Measurements from ENCODE around the gene RBX1. TPM values are rescaled to one million over a fixed set of nuclear protein-coding genes. Genes with fewer than 3 reads are reported as not detected.

The RBX1 gene
- total and polyA plus RNA-seq, 2 of the 4 experiments (the other 2 are of a cell fraction), result 72.4 to 84.5 TPM

GRCh38 chr22:41015003-41015402 lies 63.8 kb downstream of the RBX1 start:
- POLR2A ChIA-PET (ENCODE audit: unreplicated experiment), result no interaction called here
- CTCF ChIA-PET, result interaction anchor here (0.9 kb wide), 1 partner anchor 11 kb away, joined by 4 read pairs; no protein-coding TSS in a partner anchor
- no peak for ATAC-seq (ENCODE audit: low read depth)

More at GRCh38 chr22:41015003-41015402, 63.8 kb downstream of the RBX1 start:
- TF ChIP-seq ELK1 (IDR thresholded peaks at IDR 0.05; ENCODE audit: borderline replicate concordance, low read depth, low read length) (no peak), CHD1 (IDR thresholded peaks at IDR 0.05; ENCODE audit: low read depth, low read length) (no peak), MAFK (IDR thresholded peaks at IDR 0.05; ENCODE audit: low read depth, low read length) (no peak), CTCF (conservative IDR thresholded peaks at IDR 0.05; ENCODE audit: low read depth, low read length) (no peak), USF2 (IDR thresholded peaks at IDR 0.05; ENCODE audit: low read depth, low read length) (no peak), MXI1 (IDR thresholded peaks at IDR 0.05; ENCODE audit: borderline replicate concordance, low read depth, low read length) (no peak), FOS (IDR thresholded peaks at IDR 0.05; ENCODE audit: low read depth, low read length) (no peak), MAZ (IDR thresholded peaks at IDR 0.05; ENCODE audit: borderline replicate concordance, low read depth, low read length) (no peak), RCOR1 (IDR thresholded peaks at IDR 0.05; ENCODE audit: insufficient replicate concordance, low read length) (no peak), CEBPB (IDR thresholded peaks at IDR 0.05; ENCODE audit: low read depth, low read length) (no peak), NFE2L2 (IDR thresholded peaks at IDR 0.05; ENCODE audit: low read depth, low read length) (no peak), SMC3 (IDR thresholded peaks at IDR 0.05; ENCODE audit: low read depth, low read length) (no peak), BHLHE40 (IDR thresholded peaks at IDR 0.05; ENCODE audit: low read depth, low read length) (no peak), POLR2A (IDR thresholded peaks at IDR 0.05; ENCODE audit: low read depth, low read length) (no peak), RFX5 (IDR thresholded peaks at IDR 0.05; ENCODE audit: low read depth, low read length) (no peak), RAD21 (IDR thresholded peaks at IDR 0.05; ENCODE audit: low read length) (no peak)
- no peaks in the 10 kb centered on the region for H3K9me3 ChIP-seq (ENCODE audit: control insufficient read depth, insufficient read depth, low read length)
- no peak for DNase-seq
- no peak overlapping the region for H3K18ac ChIP-seq (ENCODE audit: low read depth, low read length)
- no peak overlapping the region for H3K23ac ChIP-seq (ENCODE audit: low read depth, low read length)
- in situ Hi-C loops (cut with MboI; ENCODE audit: low sequenced_read_pairs) (no loop called here), dilution Hi-C loops (cut with HindIII; ENCODE audit: low sequenced_read_pairs, unreplicated experiment) (no loop called here), intact Hi-C loops (cut with micrococcal nuclease) (no loop called here)
- H3K56ac ChIP-seq (ENCODE audit: extremely low read depth, insufficient read depth, low read length), result no peak overlapping the region
- no peak overlapping the region for H2BK20ac ChIP-seq (ENCODE audit: low read depth, low read length)
- no peak overlapping the region for H3K14ac ChIP-seq (replicated peaks; ENCODE audit: low read depth, low read length)
- H3K36me3 ChIP-seq (ENCODE audit: control insufficient read depth, insufficient read depth, low read length), result no peaks in the 10 kb centered on the region
- no peak overlapping the region for H2BK5ac ChIP-seq (ENCODE audit: low read depth, low read length, poor library complexity, severe bottlenecking)
- WGBS, 2 experiments (ENCODE audit: extremely low coverage in 2 of 2, insufficient read length in 1 of 2), result no CpG with 5 or more reads among the region's 4 CpGs
- H2AK9ac ChIP-seq (replicated peaks; ENCODE audit: low read depth, low read length, poor library complexity), result no peak overlapping the region
- no peak overlapping the region for H3K27ac ChIP-seq (ENCODE audit: insufficient read depth, low read length)
- no peak overlapping the region for H3K4me2 ChIP-seq (ENCODE audit: low read depth, low read length)
- peaks cover 4% of the 10 kb centered on the region for H3K9me1 ChIP-seq (ENCODE audit: insufficient read depth, low read length)
- no peak overlapping the region for H2AFZ ChIP-seq (replicated peaks; ENCODE audit: low read length, poor library complexity)
- no peaks in the 10 kb centered on the region for H3K4me1 ChIP-seq (ENCODE audit: control insufficient read depth, insufficient read depth, low read length)
- no peaks in the 10 kb centered on the region for H3K27me3 ChIP-seq (ENCODE audit: control insufficient read depth, insufficient read depth, low read length)
- no peak overlapping the region for H3K4me3 ChIP-seq (ENCODE audit: insufficient read depth, low read depth, low read length)
- H2BK15ac ChIP-seq (ENCODE audit: low read depth, low read length), result no peak overlapping the region
- no peaks in the 10 kb centered on the region for H3K79me1 ChIP-seq (ENCODE audit: low read depth in 1 of 2, low read length in 2 of 2)
- BruUV-seq (replicated peaks), result no TSS peak
- no peak overlapping the region for H2AK5ac ChIP-seq (ENCODE audit: low read depth, low read length)
- H4K8ac ChIP-seq (ENCODE audit: low read depth in 2 of 2, low read length in 2 of 2), result no peak overlapping the region
- H3K4ac ChIP-seq (ENCODE audit: low read depth, low read length), result no peak overlapping the region
- no peak overlapping the region for H4K91ac ChIP-seq (ENCODE audit: insufficient read depth, low read depth, low read length)
- H4K5ac ChIP-seq (ENCODE audit: low read depth, low read length), result no peak overlapping the region
- no peak overlapping the region for H3K9ac ChIP-seq (ENCODE audit: low read depth, low read length)
- H2BK120ac ChIP-seq (ENCODE audit: low read depth, low read length), result no peak overlapping the region
- no peaks in the 10 kb centered on the region for H4K20me1 ChIP-seq (ENCODE audit: insufficient read depth, low read length)

All from IMR-90 (cell line).